GM19463 (cell line): ENCODE measurements around the gene VWA3B.
"Not testable (repeated sequence)": the region's sequence is repeated elsewhere in the genome, so short reads cannot be mapped to it uniquely, and the experiment has no call there.

Experiments used
- ATAC-seq: cut with Tn5 transposase; IDR thresholded peaks from one replicate; pipeline ENCODE4 v1.9.1; 2021; ENCODE audit warnings: mild to moderate bottlenecking, moderate library complexity; ENCODE audit not compliant: unreplicated experiment

The VWA3B gene

DNA sequence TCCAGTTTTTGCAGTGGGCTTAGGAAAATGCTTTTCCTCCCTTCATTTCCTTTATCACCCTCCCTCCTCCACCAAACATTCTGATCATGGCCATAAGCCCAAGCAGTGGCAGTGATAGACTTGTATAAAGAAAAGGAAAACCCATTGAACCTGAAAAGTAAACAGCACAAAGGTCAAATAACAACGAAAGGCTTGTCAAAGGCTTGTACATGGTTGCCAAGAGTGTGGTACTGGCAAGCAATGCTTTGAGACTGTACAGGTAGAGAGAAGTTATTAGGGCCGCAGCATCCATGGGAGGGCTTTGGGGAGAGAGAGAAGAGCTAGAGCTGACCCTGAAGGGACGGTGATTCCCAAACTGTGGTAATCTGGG lies 2.1 kb upstream of the VWA3B start:
- no peak for ATAC-seq

GRCh38 chr2:98085649-98086048 lies 1.3 kb upstream of the VWA3B start:
- ATAC-seq, result no peak

DNA sequence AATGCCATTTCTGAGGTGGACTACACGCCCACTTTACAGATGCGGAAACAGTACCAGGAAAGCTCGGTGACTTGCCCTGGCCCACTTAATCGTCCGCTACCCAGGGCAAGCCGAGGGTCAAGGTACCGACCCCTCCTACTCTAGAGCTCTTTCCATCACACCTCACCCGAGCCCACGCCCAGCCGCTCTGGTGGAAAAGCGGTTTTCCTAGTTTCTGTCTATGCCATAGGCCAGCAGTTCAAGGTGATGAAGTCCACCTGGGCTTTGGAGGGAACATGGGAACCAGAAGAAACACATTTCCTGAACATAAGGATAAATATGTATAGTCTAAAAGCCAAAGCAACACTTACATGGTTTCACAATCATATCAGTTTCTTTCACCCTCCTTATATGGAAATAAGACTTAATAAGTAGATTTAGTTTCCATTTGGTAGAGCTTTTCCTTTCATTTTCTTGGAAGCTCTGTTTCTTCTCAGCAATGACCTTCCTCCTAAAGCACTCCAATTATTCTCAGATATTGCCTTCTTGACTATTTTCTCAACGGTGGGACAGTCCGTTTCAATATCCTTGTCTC lies 567 bp downstream of the VWA3B start:
- no peak for ATAC-seq

DNA sequence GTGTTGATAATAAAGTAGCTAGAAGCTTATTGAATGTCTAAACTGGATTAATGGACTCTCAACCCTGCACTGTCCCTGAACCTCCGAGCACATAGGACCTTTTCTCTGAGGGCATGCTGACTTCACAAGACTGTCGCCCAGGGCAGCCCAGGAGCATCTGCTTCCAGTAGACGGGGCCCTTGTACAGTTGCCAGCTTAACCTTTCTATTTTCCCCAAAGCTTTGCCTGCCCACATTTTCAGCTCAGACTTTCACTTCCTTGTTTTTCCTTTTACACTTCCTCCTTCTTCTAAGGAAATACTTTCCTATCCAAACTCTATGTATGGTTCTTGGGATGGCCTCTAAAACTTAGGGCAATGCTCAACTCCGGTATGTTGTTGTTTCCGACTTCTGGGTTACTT lies 1.3 kb downstream of the VWA3B start:
- no peak for ATAC-seq

- no peak for ATAC-seq
Measured at GRCh38 chr2:98089941-98090340, 3.0 kb downstream of the VWA3B start.

DNA sequence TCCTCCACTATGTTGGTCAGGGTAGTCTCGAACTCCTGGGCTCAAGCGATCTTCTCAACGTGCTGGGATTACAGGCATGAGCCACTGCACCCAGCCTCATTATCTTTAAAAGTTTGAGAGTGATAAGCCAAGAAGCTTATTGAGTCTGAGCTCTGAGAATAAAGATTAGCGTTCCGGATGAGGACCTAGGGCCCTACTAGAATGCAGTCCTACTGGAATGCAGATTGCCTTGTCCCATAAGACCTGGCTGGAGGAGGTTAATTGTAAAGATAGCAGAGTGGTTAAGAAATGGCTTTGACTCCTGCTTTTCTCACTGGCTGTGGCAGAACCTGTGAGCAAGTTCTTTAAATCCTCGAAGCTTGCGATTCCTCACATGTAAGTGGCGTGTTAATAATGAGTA lies 4.0 kb downstream of the VWA3B start:
- ATAC-seq, result no peak

DNA sequence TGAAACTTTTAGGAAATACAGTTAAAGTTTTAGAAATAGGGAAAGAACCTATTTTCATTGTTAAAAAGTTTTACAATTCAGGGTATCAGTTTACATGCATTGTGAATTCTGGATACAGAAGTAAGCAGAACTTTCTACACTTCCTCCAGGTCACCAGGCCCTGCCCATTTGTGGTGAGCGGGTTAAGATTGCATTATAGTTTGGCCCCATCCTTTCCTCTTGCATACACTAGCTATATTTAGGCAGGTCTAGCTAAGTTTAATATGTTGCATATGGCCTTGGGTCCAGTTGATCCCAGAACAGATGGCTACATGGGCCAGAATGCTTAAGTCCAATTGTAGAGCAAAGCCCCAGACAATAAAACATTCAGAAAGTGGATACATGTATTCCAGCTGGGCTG lies 4.8 kb downstream of the VWA3B start:
- ATAC-seq, result no peak

- no peak for ATAC-seq
Measured at GRCh38 chr2:98093146-98093545, 6.2 kb downstream of the VWA3B start.

DNA sequence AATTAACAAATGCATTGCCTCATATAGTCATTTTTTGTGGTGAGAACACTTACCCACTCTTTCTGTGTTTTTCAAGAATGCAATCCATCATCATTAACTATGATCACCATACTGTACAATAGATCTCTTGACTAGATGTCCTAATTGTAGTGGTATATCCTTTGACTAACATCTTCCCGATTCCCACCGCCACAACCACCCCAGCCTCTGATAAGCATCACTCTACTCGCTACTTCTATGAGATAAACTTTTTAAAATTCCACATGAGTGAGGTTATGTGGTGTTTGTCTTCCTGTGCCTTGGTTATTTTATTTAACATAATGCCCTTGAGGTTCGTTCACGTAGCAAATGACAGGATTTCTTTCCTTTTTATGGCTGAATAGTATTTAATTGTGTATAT lies 6.6 kb downstream of the VWA3B start:
- ATAC-seq, result no peak

- ATAC-seq, result no peak
Measured at GRCh38 chr2:98099939-98100743, 13.2 kb downstream of the VWA3B start.

- not testable (repeated sequence) for ATAC-seq
Measured at GRCh38 chr2:98102315-98102714, 15.3 kb downstream of the VWA3B start.

DNA sequence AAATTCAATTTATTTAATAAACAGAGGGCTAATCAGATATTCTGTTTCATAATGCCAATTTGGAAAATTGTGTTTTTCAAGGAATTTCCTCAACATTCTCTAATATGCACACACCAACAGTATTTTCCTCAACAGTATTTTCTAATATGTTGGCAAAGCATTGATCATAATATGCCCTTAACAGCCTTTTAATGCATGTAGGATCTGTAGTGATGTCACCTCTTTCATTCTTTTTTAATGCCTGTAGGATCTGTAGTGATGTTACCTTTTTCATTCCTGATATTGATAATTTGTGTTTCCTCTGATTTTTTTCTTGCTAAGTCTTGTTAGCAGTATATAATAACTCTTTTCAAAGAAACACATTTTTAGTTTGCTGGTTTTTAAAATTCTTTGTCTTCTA lies 15.9 kb downstream of the VWA3B start:
- no peak for ATAC-seq

- no peak for ATAC-seq
Measured at GRCh38 chr2:98108110-98108509, 21.1 kb downstream of the VWA3B start.

DNA sequence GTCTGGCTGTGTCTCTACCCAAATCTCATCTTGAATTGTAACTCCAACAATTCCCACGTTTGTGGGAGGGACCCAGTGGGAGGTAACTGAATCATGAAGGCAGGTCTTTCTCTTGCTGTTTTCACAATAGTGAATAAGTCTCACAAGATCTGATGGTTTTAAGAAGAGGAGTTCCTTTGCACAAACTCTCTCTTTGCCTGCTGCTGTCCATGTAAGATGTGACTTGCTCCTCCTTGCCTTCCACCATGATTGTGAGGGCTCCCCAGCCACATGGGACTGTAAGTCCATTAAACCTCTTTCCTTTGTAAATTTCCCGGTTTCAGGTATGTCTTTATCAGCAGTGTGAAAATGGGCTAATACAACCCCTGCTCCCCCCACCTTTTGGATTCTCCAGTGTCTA lies 23.8 kb downstream of the VWA3B start:
- no peak for ATAC-seq

DNA sequence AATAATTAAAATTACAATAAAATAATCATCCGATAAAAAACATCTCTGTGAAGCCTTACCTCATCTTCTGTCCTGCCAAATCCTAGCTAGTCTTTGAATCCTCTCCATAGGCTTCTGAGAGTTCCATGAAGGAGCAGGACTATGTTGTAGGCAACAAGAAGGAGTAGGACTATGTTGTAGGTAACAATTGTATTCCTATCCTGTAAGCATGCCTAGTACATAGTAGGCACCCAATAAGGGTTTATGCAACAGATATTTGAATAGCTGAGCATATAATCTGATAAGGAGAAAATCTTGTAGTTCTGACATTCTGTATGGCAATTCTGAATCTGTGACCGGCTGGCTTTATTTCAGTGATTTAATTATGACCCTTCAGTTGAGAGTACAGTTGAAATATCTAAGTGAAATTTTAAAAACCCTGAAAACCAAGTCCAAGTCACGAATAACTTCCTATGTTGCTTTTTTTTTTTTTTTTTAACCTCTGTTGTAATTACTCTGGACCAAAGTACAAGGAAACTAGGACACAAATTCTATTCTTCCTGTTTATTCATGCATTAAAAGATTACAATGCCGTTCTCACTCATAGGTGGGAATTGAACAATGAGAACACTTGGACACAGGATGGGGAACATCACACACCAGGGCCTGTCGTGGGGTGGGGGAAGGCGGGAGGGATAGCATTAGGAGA lies 27.8 kb downstream of the VWA3B start:
- ATAC-seq, result no peak

DNA sequence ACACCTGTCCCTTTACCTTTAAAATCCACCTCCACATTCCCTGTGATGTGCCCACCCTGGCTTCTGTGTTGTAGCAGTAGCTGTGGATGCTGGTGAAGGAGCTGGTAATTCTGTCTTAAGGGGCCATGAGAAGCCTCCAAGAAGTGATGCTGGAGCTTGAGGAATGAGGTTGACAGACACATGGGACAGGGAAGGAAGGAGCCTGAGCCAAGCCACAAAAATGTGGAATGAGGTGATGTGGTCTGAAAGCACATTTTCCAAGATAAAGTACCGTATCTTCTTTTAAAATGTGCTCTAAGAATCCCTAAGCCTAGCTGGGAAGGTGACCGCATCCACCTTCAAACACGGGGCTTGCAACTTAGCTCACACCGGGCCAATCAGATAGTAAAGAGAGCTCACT lies 31.2 kb downstream of the VWA3B start:
- ATAC-seq, result no peak

GRCh38 chr2:98118852-98119251 lies 31.9 kb downstream of the VWA3B start:
- no peak for ATAC-seq

DNA sequence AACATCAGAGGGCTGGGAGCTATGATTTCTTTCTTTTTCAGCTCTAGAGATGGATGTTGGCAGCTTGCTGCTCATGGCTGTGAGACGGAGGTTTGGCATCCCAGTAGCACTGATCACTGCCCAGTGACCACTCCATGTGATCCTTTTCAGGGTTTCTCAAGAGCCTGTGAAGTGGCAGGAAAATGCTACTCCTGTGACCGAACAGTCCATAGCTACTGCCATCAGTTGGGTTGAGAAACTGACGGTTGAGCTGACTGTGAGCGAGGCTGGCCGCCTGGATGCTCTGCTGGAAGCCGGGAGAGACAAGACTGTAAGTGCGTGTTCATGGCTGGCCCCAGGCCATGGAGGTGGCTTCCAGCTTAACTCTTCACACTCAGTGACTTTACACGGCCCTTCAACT lies 34.2 kb downstream of the VWA3B start:
- no peak for ATAC-seq

DNA sequence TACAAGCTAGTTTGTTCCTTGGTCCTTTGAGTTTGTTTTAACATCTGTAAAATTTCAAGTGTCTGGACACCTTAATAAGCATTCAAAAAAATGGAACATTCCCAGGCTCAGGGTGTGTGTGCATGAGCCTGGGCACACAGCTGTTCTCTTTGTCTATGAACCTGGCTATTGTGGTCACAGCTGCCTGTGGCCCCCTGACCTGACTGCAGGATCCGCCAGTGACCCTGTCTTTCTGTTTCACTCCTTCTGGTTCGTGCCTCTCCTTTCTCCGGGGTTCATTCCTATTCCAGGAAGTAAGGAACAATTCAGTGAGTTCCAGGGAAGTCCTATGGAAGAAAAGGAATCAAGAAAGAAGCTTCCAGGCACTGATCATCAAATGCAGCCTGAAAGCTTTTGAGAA lies 35.6 kb downstream of the VWA3B start:
- no peak for ATAC-seq

DNA sequence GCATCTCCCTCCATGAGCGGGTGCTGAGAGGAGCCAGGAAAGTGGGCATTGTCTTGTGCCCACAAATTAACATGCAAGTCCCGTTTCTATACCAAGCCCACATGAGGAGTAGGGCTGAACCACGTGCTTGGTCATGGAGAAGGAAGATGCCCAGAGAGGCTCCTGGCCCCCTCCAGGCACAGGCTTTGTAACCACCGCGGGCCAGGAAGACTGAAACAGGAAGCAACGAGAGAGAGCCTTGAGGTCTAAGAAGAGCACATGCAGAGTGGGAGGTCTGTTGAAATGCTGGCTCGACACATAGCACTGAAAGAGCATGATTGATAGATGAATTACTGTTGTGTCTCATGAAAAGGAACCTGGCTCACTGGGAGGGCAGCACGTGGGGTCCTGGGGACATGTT lies 36.3 kb downstream of the VWA3B start:
- ATAC-seq, result no peak

DNA sequence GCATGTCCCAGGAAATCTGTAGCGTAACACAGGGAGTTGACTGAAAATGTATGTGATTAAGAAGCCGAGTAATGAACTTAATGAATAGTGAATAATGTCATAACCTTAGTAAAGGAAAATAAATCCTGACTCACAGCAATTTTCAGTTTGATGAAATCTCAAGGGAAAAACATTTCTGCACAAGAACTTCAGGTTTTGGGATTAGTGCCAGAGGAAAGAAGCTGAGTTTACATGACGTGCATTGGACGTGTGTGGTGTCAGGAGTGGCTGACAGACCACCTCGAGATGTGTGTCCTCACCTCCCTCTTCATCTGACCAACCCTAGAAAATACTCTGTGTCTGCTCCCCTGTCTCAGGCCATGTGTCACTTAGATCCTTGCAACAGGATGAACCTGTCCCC lies 39.1 kb downstream of the VWA3B start:
- ATAC-seq, result no peak

DNA sequence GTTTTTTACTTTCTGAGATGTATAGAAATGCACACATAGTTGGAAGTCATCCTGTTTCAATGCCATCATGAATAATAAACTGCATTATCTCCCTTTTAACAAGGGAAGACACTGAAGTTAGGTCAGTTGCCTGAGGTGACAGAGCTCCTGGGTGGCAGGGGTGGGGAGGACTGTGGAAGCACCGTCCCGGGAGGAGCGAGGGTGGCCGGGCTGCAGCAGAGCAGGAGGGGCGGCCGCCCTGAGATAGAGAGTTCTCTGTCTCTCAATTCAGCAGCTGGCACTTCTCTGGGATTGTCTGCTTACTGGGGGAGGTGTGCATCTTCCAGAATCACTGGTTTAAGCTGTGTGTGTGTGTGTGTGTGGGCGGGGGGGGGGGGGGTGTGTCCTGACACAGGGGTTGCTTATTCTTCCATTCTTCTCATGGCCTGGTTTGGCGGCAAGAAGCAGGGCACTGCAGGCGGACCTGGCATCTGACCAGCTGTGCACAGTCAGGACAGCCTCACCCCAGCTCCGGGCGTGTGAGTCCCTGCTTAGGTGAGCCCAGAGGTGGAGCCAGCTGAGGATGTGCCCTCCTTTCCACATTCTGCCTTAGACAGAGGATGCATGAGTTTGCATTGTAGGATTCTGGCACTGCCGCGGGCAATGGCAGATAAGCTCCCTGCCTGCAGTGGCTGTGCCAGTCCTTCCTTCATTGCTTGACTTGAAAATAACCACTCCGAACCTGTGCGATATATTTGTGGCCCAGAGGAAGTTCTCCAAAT lies 40.4 kb downstream of the VWA3B start:
- no peak for ATAC-seq
